Left renal pelvis (tissue), 4 donors: ENCODE results near the gene SLC37A2. TPM values are rescaled to one million over a fixed set of nuclear protein-coding genes. Genes with fewer than 3 reads are reported as not detected.
"Not testable (repeated sequence)": the region's sequence is repeated elsewhere in the genome, so short reads cannot be mapped to it uniquely, and the experiment has no call there.

Experiments
- DNase-seq, 4 donors: peaks; one replicate each; pipeline ENCODE4 v3.0.0-alpha.2; 2013; ENCODE audit warnings: low read depth in 4 of 4, low spot score in 3 of 4
- polyA plus RNA-seq, 4 donors: library from polyadenylated mRNA; unstranded; fragments of 120-200 nt; gene quantifications; one replicate each; pipeline ENCODE4 v1.2.1, GENCODE V29; 2013; ENCODE audit not compliant: insufficient read length in 4 of 4

Gene SLC37A2
- polyA plus RNA-seq, 4 donors = 2.1 to 7.0 (median 2.5) TPM

- no peak for DNase-seq
Measured at GRCh38 chr11:125083312-125084056, 20.4 kb downstream of the SLC37A2 start.

DNA sequence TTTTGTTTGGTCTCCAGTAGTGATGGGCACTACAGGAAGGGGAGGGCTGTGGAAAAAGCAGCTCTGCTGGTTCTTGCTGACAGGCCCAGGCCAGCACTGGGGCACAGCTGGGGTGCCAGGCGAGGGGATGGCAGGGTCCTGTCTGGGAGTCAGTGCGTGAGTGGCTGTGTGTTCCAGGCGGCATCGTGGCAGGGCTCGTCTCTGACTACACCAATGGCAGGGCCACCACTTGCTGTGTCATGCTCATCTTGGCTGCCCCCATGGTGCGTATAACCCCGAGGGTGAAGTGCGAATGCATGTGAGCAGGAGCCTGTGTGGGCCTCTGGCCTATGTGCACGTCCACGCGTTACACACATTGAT lies 20.9 kb downstream of the SLC37A2 start:
- no peak for DNase-seq

- DNase-seq = no peak
Measured at GRCh38 chr11:125084761-125085231, 21.7 kb downstream of the SLC37A2 start.

DNA sequence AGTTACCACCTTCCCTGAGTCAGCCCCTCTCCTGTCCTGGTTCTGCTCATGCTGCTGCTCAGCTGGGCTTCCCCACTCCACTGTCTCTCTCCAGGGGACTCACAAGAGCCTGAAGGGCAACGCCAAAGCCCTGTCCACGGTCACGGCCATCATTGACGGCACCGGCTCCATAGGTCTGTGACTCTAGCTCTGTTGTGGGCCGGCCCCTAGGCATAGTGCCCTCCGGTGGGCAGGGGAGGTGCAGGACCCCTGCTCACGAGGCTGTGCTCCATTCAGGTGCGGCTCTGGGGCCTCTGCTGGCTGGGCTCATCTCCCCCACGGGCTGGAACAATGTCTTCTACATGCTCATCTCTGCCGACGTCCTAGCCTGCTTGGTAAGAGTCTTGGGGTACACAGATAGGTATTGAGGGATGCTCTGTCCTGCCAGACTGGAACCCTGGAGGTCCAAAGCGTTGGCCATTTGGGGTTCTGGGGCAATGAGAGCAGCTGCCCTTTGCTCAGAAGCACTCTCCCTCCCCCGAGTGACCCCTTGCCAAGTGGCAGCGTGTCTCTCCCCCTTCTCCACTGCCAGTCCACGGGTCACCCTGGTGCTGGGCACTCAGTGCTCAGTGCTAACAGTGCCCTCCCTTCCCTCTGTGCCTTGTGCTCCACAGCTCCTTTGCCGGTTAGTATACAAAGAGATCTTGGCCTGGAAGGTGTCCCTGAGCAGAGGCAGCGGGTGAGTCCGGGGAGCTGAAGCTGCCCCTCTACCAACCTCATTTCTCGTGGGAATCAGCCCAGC lies 22.4 kb downstream of the SLC37A2 start:
- DNase-seq = no peak

- DNase-seq = no peak
Measured at GRCh38 chr11:125086633-125087296, 23.7 kb downstream of the SLC37A2 start.

DNA sequence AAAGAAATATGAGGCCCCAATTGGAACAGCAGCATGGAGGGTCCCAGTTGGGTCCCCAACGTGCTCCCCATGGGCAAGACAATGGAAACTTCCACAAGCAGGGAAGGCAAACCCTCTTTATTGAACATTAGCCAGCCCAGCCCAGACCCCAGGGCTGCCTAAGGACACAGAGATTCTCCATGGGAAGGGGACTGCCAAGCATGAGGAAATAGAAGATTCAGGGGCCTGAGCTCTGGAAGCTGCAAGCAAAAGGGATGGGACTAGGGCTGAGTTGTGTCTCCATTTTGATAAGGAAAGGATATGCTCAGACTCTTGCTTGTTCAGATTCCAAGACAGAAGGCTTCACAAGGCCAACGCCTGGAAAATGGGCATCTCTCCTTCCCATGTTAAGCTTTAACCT lies 25.0 kb downstream of the SLC37A2 start:
- no peak for DNase-seq

DNA sequence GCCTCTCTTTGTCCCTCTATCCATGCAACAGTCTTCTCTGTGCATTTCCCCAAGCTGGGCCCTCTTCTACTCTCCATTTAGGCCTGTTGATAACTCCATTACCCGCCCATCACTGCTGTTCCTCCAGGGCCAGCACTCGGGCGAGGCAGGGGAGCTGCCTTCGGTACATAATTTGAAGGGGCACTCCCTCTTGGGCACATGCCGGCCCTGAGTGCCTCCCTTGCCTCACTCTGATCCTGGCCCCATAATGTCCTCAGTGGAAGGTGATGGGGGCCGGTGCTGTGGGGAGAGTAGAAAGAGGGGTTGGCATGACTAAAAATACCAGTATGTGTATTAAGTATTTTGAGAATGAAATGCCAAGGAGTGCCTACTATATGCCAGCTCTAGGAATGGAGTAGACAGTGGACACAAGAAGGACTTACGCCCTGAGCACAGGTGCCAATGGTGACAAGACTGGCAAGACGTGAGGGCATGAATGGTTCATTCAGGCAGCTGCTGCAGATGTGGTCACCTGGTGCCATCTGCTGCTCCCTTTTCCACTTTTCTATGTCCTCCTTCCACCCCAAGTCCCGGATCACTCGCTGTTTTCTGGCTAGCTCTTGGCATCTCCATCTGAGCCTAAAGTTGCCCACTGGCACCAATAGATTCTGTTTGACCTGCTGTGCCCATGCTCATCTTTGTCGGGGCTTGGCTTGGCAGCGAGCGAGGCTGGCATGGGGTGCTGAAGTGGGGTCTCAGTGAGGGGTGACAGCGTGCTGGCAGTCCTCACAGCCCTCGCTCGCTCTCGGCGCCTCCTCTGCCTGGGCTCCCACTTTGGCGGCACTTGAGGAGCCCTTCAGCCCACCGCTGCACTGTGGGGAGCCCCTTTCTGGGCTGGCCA lies 25.7 kb downstream of the SLC37A2 start:
- DNase-seq = no peak

DNA sequence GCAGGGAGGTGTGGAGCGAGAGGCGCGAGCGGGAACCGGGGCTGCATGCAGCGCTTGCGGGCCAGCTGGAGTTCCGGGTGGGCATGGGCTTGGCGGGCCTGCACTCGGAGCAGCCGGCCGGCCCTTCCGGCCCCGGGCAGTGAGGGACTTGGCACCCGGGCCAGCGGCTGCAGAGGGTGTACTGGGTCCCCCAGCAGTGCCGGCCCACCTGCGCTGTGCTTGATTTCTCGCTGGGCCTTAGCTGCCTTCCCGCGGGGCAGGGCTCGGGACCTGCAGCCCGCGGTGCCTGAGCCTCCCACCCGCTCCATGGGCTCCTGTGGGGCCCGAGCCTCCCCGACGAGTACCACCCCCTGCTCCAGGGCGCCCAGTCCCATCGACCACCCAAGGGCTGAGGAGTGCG lies 26.4 kb downstream of the SLC37A2 start:
- DNase-seq = not testable (repeated sequence)

DNA sequence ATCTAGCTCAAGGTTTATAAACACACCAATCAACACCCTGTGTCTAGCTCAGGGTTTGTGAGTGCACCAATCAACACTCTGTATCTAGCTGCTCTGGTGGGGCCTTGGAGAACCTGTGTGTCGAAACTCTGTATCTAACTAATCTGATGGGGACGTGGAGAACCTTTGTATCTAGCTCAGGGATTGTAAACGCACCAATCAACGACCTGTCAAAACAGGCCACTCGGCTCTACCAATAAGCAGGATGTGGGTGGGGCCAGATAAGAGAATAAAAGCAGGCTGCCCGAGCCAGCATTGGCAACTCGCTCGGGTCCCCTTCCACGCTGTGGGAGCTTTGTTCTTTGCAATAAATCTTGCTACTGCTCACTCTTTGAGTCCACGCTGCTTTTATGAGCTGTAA lies 27.0 kb downstream of the SLC37A2 start:
- DNase-seq = not testable (repeated sequence)

GRCh38 chr11:125090816-125091215 lies 27.7 kb downstream of the SLC37A2 start:
- no peak for DNase-seq

DNA sequence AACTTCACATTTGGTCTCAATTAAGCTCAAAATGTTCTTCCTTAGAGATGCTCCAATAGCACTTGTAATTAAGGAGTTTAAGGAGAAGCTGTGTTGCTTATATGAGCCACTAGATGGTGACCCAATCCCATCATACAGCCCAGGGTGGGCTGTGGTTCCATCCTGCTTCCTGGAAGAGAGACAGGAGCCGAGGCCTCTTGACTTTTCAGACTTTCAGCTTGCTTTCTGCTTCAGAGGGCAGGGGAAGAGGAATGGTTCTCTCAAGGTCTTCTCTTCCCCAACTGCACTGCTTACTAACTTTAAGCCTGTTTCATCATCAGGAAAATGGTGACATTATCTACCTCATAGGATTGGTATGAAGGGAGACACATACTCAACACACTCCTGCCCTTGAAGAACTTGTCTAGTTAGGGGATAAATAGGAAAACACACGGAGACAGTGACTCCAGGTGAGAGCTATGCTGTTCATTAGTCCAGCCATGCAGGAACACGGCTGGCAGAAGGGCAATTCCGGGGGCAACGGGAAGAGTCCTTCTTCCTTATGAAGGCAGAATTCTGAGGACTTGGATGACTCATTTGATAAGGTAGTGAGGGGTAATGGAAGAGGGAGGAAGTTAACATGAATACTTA lies 28.3 kb downstream of the SLC37A2 start:
- peak; percentile 46 to 70 (median 63) for DNase-seq

GRCh38 chr11:125091877-125092664 lies 29.0 kb downstream of the SLC37A2 start:
- DNase-seq = no peak

DNA sequence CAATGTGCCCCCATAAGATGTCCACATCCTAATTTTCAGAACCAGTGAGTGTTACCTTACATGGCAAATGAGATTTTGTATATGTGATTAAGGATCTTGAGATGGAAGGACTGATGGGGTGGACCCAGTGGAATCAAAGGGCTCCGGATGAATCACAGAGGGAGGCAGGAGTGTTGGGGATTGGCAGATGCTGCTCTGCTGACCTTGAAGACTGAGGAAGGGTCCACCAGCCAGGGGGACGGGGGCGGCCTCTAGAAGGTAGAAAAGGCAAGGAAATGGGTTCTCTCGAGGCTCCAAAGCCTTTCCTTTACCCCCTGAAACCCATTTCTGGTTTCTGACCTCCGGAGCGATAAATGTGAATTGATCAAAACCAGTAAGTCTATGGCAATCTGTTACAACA lies 29.6 kb downstream of the SLC37A2 start:
- DNase-seq = no peak

DNA sequence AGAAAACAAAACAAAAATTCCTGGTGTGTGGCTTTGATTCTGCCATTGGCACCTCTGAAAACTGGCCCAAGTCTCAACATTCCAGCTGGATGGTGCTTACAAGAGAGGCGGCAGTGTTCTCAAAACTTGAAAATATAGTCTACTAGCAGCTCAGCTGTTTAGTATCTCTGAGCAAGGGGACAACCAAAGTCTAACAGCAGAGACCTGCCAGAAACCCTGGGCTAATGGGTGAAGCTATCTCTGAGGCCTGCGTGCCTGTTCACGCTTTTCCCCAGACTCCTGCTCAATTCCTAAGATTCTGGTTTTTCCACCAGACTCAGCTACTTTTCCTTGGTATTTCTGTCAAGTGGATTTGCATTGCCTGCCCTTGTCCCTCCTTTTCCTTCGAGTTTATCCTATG lies 30.4 kb downstream of the SLC37A2 start:
- no peak for DNase-seq

DNA sequence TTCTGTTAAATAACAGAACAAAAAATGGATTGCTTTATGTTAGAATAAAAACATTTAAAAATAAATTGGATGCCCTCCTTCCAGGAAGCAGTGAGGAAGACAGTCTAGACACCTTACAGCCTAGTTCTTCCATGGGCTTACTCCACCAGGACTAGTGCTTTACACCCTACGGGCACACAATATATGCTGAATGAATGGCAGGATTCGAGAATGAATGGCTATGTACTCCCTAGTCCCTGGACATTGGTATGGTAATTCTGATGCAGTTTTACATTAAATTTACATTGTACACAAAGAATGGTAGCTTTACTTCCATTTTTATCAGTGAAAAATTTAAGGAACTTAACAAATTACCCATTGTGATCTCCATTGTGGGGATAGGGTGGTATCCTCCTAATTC lies 31.6 kb downstream of the SLC37A2 start:
- no peak for DNase-seq

DNA sequence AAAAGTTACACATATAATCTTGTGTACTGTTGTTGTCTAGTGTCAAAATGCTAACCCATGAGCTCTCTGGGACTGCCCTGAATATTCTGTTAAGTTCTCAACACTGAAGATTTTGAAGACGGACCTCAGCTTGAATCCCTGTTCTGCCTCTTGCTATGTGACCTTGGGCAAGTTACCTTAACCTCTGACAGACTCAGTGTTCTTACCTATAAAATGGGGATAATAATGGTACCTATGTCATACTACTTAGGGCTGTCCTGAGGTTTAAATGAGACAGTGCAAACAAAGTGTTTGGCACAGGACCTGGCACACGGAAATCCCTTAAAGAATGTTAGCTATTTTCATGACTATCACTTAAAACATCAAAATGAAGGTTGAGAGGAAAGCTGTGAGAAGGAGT lies 37.0 kb downstream of the SLC37A2 start:
- DNase-seq = no peak

DNA sequence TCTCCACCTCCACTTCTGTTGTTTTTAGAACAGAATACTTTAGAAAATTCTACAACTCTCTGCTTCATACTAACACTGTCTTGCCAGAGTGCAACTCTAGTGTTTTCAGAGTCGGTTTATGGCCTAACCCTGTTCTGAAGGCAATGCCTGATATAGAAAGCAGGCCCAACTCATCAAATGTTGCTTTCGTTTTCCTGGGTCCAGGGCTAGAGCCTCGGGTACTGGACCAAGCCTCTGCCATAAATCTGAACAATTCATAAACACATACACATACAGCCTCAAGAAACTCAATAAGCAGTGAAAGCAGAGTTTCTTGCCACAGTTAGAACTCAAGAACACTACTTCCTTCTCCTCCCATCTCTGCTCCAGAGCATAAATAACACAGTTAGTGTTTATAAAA lies 38.5 kb downstream of the SLC37A2 start:
- DNase-seq = no peak

DNA sequence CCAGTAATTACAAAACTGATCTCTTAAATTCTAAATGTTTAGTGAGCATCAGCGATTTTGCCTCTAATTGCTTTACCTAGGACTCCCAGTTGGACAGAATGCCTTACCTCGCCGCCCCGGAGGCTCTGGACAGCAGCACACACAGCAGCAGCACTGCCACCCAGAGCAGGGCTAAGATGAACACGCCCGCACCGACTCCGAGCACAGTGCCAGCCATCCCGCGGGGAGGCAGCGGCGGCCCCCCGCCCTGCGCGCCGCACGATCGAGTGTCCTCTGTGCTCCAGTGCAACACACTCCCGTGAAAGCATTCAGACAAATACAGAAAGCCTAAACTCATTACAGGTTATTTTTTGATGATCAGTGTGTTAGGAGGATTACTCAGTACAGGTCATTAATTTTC lies 38.9 kb downstream of the SLC37A2 start:
- DNase-seq = no peak

GRCh38 chr11:125102510-125102909 lies 39.4 kb downstream of the SLC37A2 start:
- DNase-seq = no peak
